Measurements from ENCODE around the gene TRMT1.

Gene TRMT1

DNA sequence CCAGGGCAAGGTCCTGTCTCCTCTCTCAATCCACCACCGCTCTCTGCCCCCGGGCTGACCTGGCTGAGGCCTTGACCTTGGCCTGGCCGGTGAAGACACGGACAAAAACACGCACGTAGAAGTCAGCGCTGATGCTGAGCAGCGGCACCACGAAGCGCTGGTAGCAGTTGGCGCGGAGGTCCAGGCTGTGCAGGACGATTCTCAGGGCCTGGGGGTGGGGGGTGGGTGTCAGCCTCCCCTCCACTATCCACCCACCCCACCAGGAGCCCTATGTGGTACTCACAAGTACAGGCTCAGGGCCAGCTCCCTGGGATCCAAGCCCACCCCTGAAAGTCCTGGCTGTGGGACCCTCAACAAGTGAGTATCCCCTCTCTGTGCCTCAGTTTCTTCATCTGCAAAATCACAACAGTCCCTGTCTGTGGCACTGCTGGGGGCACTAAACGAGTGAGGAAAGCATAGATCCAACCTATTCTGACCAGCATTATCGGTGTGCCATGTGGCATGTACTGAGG lies 6.4 kb downstream of the TRMT1 start:
- no peak overlapping the region for H3K27ac ChIP-seq (ENCODE audit: low read depth, low read length)
- H3K79me2 ChIP-seq (ENCODE audit: control insufficient read depth, insufficient read depth, low read length, unreplicated experiment) = peaks cover 5% of the 10 kb centered on the region
- no peak overlapping the region for H2AFZ ChIP-seq (ENCODE audit: low read length, unreplicated experiment)
- no peak overlapping the region for H3K4me3 ChIP-seq (ENCODE audit: low read depth, low read length)
- no peaks in the 10 kb centered on the region for H3K36me3 ChIP-seq (ENCODE audit: insufficient read depth, low read length)
- peaks cover 3% of the 10 kb centered on the region for H3K4me1 ChIP-seq (ENCODE audit: control insufficient read depth, insufficient read depth, low read length, unreplicated experiment)
- no peaks in the 10 kb centered on the region for H3K27me3 ChIP-seq (ENCODE audit: insufficient read depth, low read length)

DNA sequence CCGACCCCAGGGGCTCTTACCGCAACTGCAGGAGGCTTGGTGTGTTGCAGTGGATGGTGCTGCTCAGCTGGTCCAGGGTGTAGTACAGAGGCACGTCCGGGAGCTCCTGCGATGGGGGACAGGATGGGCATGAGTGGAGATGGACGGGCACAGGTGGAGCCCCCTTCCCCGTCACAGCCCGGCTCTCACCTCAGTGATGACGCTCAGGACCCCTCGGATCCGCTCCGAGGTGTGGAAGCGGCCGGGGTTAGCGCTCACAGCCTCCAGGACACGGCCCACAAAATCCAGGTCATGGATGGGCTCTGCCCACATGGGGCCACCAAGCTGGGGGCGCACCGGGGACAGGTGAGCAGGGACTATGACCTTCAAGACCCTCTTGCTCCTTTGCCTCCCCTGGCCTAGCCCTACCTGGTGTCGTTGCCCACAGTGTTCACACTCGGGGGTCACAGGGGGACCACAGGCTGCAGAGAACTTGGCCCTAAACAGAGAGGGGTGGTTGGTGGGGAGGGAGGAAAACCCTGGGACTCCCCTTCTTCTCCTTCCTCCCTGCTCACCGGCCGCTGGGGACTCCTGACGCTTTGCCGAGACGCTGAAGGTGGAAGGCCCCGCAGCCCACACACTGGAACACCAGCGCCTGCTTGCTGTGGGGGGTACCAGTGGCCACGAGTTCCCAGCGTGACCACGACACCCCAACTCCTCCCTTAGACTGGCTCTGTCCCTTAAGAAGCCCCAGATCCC lies 7.0 kb downstream of the TRMT1 start:
- H3K4me1 ChIP-seq (ENCODE audit: control insufficient read depth, insufficient read depth, low read length, unreplicated experiment) = no peaks in the 10 kb centered on the region
- H3K4me3 ChIP-seq (ENCODE audit: low read depth, low read length) = no peak overlapping the region
- H3K79me2 ChIP-seq (ENCODE audit: control insufficient read depth, insufficient read depth, low read length, unreplicated experiment) = no peaks in the 10 kb centered on the region
- no peak overlapping the region for H2AFZ ChIP-seq (ENCODE audit: low read length, unreplicated experiment)
- H3K36me3 ChIP-seq (ENCODE audit: insufficient read depth, low read length) = no peaks in the 10 kb centered on the region
- no peaks in the 10 kb centered on the region for H3K27me3 ChIP-seq (ENCODE audit: insufficient read depth, low read length)
- no peak overlapping the region for H3K27ac ChIP-seq (ENCODE audit: low read depth, low read length)

DNA sequence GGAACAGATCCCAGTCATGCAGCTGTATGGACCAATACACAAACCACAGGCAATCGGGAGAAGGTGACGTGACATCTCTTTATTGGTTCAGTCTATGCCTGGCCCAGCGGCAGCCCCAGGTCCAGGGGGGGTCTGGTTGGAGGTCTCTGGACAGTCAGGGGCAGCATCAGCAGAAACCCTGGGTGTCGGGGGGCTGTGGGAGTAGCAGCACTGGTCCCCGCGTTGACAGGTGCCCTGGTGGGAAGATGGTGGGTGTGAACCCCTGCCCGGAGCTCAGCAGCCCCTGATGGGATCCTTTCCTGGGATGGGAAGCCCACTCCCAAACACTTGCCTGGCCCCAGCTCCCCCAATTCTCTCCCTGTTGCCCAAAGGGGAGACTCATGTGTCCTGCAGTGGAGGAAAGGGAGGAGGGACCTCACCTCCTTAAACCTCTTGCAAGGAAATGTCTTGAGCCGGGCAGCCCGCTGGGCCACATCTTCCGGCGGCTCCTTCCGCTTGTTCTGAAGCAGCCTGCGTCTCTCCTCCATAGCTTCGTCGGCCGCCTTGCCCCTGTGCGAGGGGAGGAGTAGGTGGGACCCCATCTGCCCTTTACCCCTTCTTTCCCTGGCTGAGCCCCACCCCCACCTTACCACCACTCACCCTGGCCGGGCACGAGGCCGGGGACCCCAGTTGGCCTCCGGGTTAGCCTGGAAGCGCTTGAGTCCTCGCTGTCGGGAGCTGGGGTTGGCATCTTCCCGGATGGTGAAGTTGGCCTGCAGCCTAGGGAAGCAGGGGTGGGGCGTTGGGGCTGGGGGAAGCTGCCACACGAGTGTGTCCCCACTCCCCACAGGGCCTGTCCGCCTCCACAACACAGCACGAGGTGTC lies 11.5 kb downstream of the TRMT1 start:
- no peak overlapping the region for H3K4me3 ChIP-seq (ENCODE audit: low read depth, low read length)
- no peak overlapping the region for H2AFZ ChIP-seq (ENCODE audit: low read length, unreplicated experiment)
- H3K79me2 ChIP-seq (ENCODE audit: control insufficient read depth, insufficient read depth, low read length, unreplicated experiment) = no peaks in the 10 kb centered on the region
- H3K4me1 ChIP-seq (ENCODE audit: control insufficient read depth, insufficient read depth, low read length, unreplicated experiment) = peaks cover 9% of the 10 kb centered on the region
- no peak overlapping the region for H3K27ac ChIP-seq (ENCODE audit: low read depth, low read length)
- no peaks in the 10 kb centered on the region for H3K36me3 ChIP-seq (ENCODE audit: insufficient read depth, low read length)
- no peaks in the 10 kb centered on the region for H3K27me3 ChIP-seq (ENCODE audit: insufficient read depth, low read length)

DNA sequence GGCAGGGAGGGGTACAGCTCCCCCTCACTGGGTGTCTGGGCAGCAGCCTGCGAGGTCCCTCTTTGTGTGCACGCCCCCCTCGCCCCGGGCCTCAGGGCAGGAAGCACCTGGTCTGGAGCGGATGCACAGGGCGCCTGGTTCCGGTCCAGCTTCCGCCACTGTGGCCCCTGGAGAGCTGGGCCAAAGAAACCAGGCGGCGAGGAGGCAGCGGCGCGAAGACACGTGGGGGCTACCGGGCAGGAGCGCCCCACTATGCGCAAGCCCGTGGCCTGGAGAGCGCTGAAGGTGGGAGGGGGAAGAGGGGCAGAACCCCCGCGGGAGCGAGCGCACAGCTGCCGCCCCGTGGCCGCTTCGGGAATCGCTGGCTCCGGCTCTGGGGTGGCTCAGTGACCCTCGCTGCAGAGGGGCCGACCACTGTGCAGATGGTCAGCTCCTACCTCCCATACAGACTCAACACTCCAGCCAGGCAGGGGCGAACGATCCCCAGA lies 12.1 kb downstream of the TRMT1 start:
- peaks cover 9% of the 10 kb centered on the region for H3K4me1 ChIP-seq (ENCODE audit: control insufficient read depth, insufficient read depth, low read length, unreplicated experiment)
- no peak overlapping the region for H3K27ac ChIP-seq (ENCODE audit: low read depth, low read length)
- no peaks in the 10 kb centered on the region for H3K79me2 ChIP-seq (ENCODE audit: control insufficient read depth, insufficient read depth, low read length, unreplicated experiment)
- H3K4me3 ChIP-seq (ENCODE audit: low read depth, low read length) = no peak overlapping the region
- H2AFZ ChIP-seq (ENCODE audit: low read length, unreplicated experiment) = no peak overlapping the region
- no peaks in the 10 kb centered on the region for H3K36me3 ChIP-seq (ENCODE audit: insufficient read depth, low read length)
- no peaks in the 10 kb centered on the region for H3K27me3 ChIP-seq (ENCODE audit: insufficient read depth, low read length)

DNA sequence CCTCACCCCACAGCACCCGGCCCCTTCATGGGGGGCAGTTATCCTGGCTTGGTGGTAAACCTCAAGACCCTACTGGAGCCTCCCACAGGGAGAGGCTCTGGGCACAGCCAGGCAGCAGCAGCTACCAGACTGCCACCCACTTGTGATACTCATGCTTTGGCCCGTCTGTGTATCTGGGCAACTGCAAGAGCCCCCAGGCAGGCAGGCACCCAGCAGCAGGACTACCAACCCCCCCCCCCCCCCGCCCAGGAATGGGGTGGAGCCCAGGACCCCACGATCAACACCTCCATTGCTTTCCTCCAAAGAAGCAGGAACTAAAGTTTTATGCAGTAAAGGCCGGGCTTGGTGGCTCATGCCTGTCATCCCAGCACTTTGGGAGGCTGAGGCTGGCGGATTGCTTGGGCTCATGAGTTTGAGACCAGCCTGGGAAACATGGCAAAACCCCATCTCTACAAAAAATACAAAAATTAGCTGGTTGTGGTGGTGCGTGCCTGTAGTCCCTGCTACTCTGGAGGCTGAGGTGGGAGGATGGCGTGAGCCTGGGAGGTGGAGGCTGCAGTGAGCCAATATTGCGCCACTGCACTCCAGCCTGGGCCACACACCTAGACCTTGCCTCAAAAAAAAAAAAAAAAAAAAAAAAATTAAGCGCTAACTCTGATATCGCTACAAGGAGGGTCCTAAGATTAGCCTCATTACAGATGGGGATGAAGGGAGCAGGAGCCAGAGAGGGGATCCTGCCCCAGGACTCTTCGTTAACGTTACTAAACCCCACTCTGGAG lies 12.8 kb downstream of the TRMT1 start:
- Histone ChIP-seq H2AFZ (ENCODE audit: low read length, unreplicated experiment) (no peak overlapping the region), H3K4me1 (ENCODE audit: control insufficient read depth, insufficient read depth, low read length, unreplicated experiment) (peaks cover 9% of the 10 kb centered on the region), H3K27me3 (ENCODE audit: insufficient read depth, low read length) (no peaks in the 10 kb centered on the region), H3K36me3 (ENCODE audit: insufficient read depth, low read length) (no peaks in the 10 kb centered on the region), H3K4me3 (ENCODE audit: low read depth, low read length) (no peak overlapping the region), H3K79me2 (ENCODE audit: control insufficient read depth, insufficient read depth, low read length, unreplicated experiment) (no peaks in the 10 kb centered on the region), H3K27ac (ENCODE audit: low read depth, low read length) (no peak overlapping the region)

DNA sequence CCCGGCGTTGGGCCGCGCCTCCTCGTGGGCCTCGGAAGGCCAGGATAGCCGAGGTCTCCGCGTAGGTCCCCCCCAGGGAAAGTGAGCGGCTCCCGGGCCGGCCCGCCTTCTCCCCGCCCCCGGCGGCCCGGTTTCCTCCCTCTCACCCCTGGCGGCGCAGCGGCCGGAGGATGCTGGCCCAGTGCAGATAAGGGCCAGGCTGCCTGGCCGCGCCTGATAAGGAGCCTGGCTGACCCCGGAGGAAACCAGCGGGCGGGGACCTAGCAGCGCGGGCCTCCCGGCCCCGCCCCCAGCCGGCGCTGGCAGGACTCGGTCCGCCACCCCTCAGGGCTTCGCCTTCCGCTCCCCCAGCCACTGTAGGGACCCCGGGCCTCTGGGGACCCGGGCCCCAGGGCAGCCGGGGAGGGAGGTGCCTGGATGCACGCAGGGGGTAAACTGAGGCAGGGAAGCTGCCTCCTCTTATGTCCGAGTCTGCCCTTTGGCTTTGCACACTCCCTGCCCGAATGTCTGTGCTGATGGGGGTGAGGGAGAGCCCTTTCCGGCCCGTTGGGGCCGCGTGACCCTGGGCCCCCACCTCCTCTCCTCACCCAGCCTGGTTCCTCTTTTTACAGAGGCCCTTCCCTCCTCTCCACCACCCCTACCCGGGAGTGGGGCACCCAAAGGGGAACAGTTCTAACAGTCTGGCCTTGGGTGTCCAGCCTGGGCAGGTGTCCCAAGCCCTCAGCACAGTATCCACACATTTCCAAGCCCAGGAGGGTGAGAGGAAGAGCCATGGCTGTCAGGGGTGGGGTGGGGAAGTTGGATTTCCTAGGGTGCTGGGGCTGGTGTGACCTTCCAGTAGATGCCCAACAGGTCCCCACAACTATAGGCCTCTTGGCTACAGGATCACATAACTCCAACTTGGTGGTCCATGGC lies 13.6 kb downstream of the TRMT1 start, which contains the start of gene LYL1:
Gene LYL1, minus strand, starts transcription at position 193 of the 915 bp plus-strand sequence. CDS start 1,687 bp downstream, outside the sequence.
- Histone ChIP-seq H3K79me2 (ENCODE audit: control insufficient read depth, insufficient read depth, low read length, unreplicated experiment) (no peaks in the 10 kb centered on the region), H3K27ac (ENCODE audit: low read depth, low read length) (no peak within 1 kb of the TSS), H2AFZ (ENCODE audit: low read length, unreplicated experiment) (peak within 1 kb of the TSS; percentile 7), H3K27me3 (ENCODE audit: insufficient read depth, low read length) (no peaks in the 10 kb centered on the region), H3K4me3 (ENCODE audit: low read depth, low read length) (peak within 1 kb of the TSS; percentile 56), H3K36me3 (ENCODE audit: insufficient read depth, low read length) (no peaks in the 10 kb centered on the region), H3K4me1 (ENCODE audit: control insufficient read depth, insufficient read depth, low read length, unreplicated experiment) (peaks cover 9% of the 10 kb centered on the region)

DNA sequence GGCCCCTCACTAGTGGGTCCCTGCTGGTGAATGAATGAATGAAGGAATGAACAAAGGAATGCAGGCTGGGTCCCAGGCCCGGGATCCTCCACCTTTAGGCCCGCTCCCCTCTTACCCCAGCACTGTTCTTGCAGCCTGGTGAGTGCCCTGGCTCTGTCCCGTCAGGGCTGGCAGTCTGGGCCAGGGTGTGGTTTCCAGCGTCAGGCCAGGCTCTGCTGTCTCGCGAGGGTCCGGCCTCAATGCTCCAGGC lies 14.2 kb downstream of the TRMT1 start:
- H3K4me1 ChIP-seq (ENCODE audit: control insufficient read depth, insufficient read depth, low read length, unreplicated experiment) = peaks cover 9% of the 10 kb centered on the region
- no peak overlapping the region for H3K27ac ChIP-seq (ENCODE audit: low read depth, low read length)
- H3K27me3 ChIP-seq (ENCODE audit: insufficient read depth, low read length) = no peaks in the 10 kb centered on the region
- peak overlapping the region; percentile 7 for H2AFZ ChIP-seq (ENCODE audit: low read length, unreplicated experiment)
- H3K4me3 ChIP-seq (ENCODE audit: low read depth, low read length) = peak overlapping the region; percentile 56
- no peaks in the 10 kb centered on the region for H3K36me3 ChIP-seq (ENCODE audit: insufficient read depth, low read length)
- no peaks in the 10 kb centered on the region for H3K79me2 ChIP-seq (ENCODE audit: control insufficient read depth, insufficient read depth, low read length, unreplicated experiment)

DNA sequence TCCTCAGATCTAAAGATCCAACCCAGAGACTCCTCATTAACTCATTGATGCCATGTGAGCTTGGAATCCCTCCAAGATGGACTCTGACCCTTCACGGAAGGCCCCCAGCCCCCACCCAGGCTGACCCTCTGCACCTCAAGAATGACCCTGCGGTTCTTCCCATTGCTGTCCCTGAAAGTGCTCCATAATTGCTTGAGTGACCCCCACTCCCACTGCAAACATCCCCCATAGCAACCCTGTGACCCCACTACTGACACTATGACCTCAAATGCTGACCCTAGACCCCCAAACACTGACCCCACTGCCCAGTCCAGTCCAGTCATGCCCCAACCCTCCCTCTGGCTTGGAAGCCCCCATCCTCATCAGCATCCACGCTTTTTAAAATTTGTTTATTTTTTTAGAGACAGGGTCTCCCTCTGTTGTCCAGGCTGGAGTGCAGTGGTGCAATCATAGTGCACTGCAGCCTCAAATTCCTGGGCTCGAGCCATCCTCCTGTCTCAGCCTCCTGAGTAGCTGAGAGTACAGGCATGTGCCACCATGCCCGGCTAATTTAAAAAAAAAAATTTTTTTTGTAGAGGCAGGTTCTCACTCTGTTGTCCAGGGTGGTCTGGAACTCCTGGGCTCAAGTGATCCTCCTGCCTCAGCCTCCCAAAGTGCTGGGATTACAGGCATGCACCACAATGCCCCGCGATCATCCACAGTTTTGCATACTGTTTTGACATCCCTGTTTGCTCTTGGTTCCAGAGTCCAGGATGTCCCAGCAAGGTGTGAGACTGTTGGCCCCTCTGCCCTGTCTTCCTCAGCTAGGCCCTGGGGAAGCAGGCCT lies 14.7 kb downstream of the TRMT1 start:
- Histone ChIP-seq H3K4me1 (ENCODE audit: control insufficient read depth, insufficient read depth, low read length, unreplicated experiment) (peaks cover 9% of the 10 kb centered on the region), H2AFZ (ENCODE audit: low read length, unreplicated experiment) (no peak overlapping the region), H3K27ac (ENCODE audit: low read depth, low read length) (no peak overlapping the region), H3K27me3 (ENCODE audit: insufficient read depth, low read length) (no peaks in the 10 kb centered on the region), H3K79me2 (ENCODE audit: control insufficient read depth, insufficient read depth, low read length, unreplicated experiment) (no peaks in the 10 kb centered on the region), H3K36me3 (ENCODE audit: insufficient read depth, low read length) (no peaks in the 10 kb centered on the region), H3K4me3 (ENCODE audit: low read depth, low read length) (peak overlapping the region; percentile 56; the same call in 1 of the 2 replicates)

DNA sequence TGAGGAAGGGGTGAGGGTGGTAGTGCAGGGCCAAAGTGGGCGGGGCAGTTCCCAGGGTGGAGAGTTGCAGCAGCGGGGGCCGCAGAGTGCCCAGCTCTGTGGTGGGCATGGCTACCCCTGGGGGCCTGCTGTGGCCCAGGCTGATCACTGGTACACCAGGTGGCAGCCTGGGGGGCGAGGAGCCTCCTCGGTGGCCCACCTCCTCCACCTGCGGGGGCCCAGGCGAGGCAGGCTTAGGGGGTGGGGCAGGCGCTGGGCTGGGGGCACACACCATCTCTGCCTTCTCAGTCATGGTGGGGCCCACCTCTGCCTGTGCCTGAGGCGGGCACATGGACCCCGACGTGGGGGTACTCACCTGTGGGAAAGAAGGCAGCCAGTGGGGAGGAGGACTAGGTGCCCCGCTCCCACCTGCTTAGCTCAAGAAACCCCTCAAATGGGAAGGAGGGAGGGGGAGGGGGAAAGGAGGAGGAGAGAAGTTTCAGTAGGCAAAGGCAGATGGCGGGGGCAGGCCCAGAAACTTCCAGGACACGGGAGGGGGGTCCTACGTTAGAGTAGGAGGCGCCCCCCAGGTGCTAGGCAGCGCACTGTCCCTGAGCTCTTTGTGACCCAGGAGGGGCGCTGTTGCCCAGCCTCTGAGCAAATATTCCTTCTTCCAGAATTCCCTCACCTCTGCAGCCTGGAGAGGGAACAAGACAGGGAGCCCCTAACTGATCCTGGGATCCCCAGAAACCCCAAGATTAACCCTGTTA lies 15.5 kb downstream of the TRMT1 start:
- Histone ChIP-seq H3K4me3 (ENCODE audit: low read depth, low read length) (no peak overlapping the region), H3K27me3 (ENCODE audit: insufficient read depth, low read length) (no peaks in the 10 kb centered on the region)

More for the DNA sequence above, 15.5 kb downstream of the TRMT1 start:
- H3K79me2 ChIP-seq (ENCODE audit: control insufficient read depth, insufficient read depth, low read length, unreplicated experiment) = no peaks in the 10 kb centered on the region
- peaks cover 9% of the 10 kb centered on the region for H3K4me1 ChIP-seq (ENCODE audit: control insufficient read depth, insufficient read depth, low read length, unreplicated experiment)
- H2AFZ ChIP-seq (ENCODE audit: low read length, unreplicated experiment) = no peak overlapping the region
- no peaks in the 10 kb centered on the region for H3K36me3 ChIP-seq (ENCODE audit: insufficient read depth, low read length)
- no peak overlapping the region for H3K27ac ChIP-seq (ENCODE audit: low read depth, low read length)

All from ACC112 (cell line).